Neutrophil (primary cell): Measurements from ENCODE around the gene PRR16.

Experiments used
- H3K27ac ChIP-seq: fragments of 200-600 bp; sonication (generic); 2 replicates; pipeline ENCODE4 v1.5.1; 2016; ENCODE audit warnings: mild to moderate bottlenecking, moderate library complexity
- H3K27me3 ChIP-seq: fragments of 200-600 bp; sonication (generic); 2 replicates; pipeline ENCODE4 v1.6.0; 2016; ENCODE audit warnings: mild to moderate bottlenecking
- H3K36me3 ChIP-seq: fragments of 200-600 bp; sonication (generic); 2 replicates; pipeline ENCODE4 v1.5.1; 2017
- H3K4me1 ChIP-seq, 2 experiments: fragments of 200-600 bp in 1 of 2; sonication (generic) in 1 of 2; 1 replicate in 1 of 2; 2 replicates in 1 of 2; pipeline versions ENCODE4 v1.5.1 to v1.6.1; 2013 to 2016; ENCODE audit warnings: low read depth in 1 of 2, low read length in 1 of 2, mild to moderate bottlenecking in 1 of 2, moderate library complexity in 1 of 2; ENCODE audit not compliant: control insufficient read depth in 1 of 2, insufficient read depth in 1 of 2
- H3K4me3 ChIP-seq, 2 experiments: fragments of 200-600 bp in 1 of 2; sonication (generic) in 1 of 2; 1 replicate in 1 of 2; 2 replicates in 1 of 2; pipeline ENCODE4 v1.5.1; 2013 to 2016; ENCODE audit warnings: low read depth in 1 of 2, low read length in 1 of 2, mild to moderate bottlenecking in 1 of 2, moderate library complexity in 1 of 2
- H3K9me3 ChIP-seq: fragments of 200-600 bp; sonication (generic); 2 replicates; pipeline ENCODE4 v1.5.1; 2016
- CTCF ChIP-seq: fragments of 200-600 bp; sonication (generic); IDR thresholded peaks from 2 replicates; pipeline ENCODE4 v1.5.1; 2016; ENCODE audit warnings: antibody characterized with exemption

PRR16 gene

GRCh38 chr5:120610145-120610544, 146.0 kb downstream of the PRR16 start:
- no peaks in the 10 kb centered on the region for H3K9me3 ChIP-seq
- no peak overlapping the region for H3K4me3 ChIP-seq
- H3K27ac ChIP-seq, result no peak overlapping the region
- no peaks in the 10 kb centered on the region for H3K36me3 ChIP-seq
- TF ChIP-seq CTCF, result no peak
- H3K27me3 ChIP-seq, result no peaks in the 10 kb centered on the region
- H3K4me1 ChIP-seq, result no peaks in the 10 kb centered on the region

GRCh38 chr5:120613729-120614128, 149.6 kb downstream of the PRR16 start:
- Histone ChIP-seq H3K9me3 (no peaks in the 10 kb centered on the region), H3K4me1 (no peaks in the 10 kb centered on the region), H3K27ac (no peak overlapping the region), H3K27me3 (no peaks in the 10 kb centered on the region), H3K4me3 (no peak overlapping the region), H3K36me3 (no peaks in the 10 kb centered on the region)
- TF ChIP-seq CTCF, result no peak

- Histone ChIP-seq H3K9me3 (no peaks in the 10 kb centered on the region), H3K36me3 (no peaks in the 10 kb centered on the region), H3K27me3 (no peaks in the 10 kb centered on the region), H3K4me1 (no peaks in the 10 kb centered on the region), H3K4me3 (no peak overlapping the region), H3K27ac (no peak overlapping the region)
- TF ChIP-seq CTCF, result no peak
Observed at GRCh38 chr5:120614531-120615180, 150.6 kb downstream of the PRR16 start.

GRCh38 chr5:120615967-120616645, 152.0 kb downstream of the PRR16 start:
- Histone ChIP-seq H3K4me3 (no peak overlapping the region), H3K4me1 (no peaks in the 10 kb centered on the region), H3K27me3 (no peaks in the 10 kb centered on the region), H3K36me3 (no peaks in the 10 kb centered on the region), H3K9me3 (no peaks in the 10 kb centered on the region), H3K27ac (no peak overlapping the region)
- TF ChIP-seq CTCF, result no peak

GRCh38 chr5:120621339-120621738, 157.2 kb downstream of the PRR16 start:
- no peak for TF ChIP-seq CTCF
- Histone ChIP-seq H3K27me3 (no peaks in the 10 kb centered on the region), H3K36me3 (no peaks in the 10 kb centered on the region), H3K27ac (no peak overlapping the region), H3K4me3 (no peak overlapping the region), H3K9me3 (no peaks in the 10 kb centered on the region), H3K4me1 (no peaks in the 10 kb centered on the region)
